ENCODE results near the gene TMBIM1. TPM values are rescaled to one million over a fixed set of nuclear protein-coding genes. Genes with fewer than 3 reads are reported as not detected.
A peak's percentile ranks its signal among the peaks of the same experiment; 100 is the strongest.
"Not testable (repeated sequence)": the region's sequence is repeated elsewhere in the genome, so short reads cannot be mapped to it uniquely, and the experiment has no call there.

Gene TMBIM1
- polyA plus RNA-seq, 6 donors from 2014 or later = 72.6 to 137 (median 108) TPM

GRCh38 chr2:218326315-218326714 is 34.0 kb upstream of the TMBIM1 start:
- Mint-ChIP-seq H3K27me3 (peaks cover 5 to 18% (median 9%) of the 10 kb centered on the region in 3 donors), H3K27ac (no peak overlapping the region), H3K36me3 (no peaks in the 10 kb centered on the region), H3K9me3 (no peaks in the 10 kb centered on the region), H3K4me1 (peaks cover 32 to 46% (median 42%) of the 10 kb centered on the region in 3 donors), H3K4me3 (peak overlapping the region in 2 of 8 donors; percentile 20 to 68)
- DNase-seq = no peak
- ATAC-seq (ENCODE audit: low read depth in 2 of 2) = no peak

- DNase-seq = no peak
- H3K4me3 Mint-ChIP-seq = peak overlapping the region in 3 of 8 donors; percentile 63 to 76 (median 68)
- H3K4me1 Mint-ChIP-seq = peaks cover 39 to 48% (median 46%) of the 10 kb centered on the region in 3 donors
- H3K27ac Mint-ChIP-seq = no peak overlapping the region
- no peaks in the 10 kb centered on the region for H3K36me3 Mint-ChIP-seq
- no peaks in the 10 kb centered on the region for H3K9me3 Mint-ChIP-seq
- no peak for ATAC-seq (ENCODE audit: low read depth in 2 of 2)
- H3K27me3 Mint-ChIP-seq = peaks cover 5 to 18% (median 9%) of the 10 kb centered on the region in 3 donors
Observed at GRCh38 chr2:218325566-218326160, 33.4 kb upstream of the TMBIM1 start.

GRCh38 chr2:218323526-218324472 is 31.5 kb upstream of the TMBIM1 start:
- DNase-seq = no peak
- Mint-ChIP-seq H3K27ac (peak overlapping the region; percentile 38 to 96 (median 86)), H3K27me3 (peaks cover 5 to 18% (median 9%) of the 10 kb centered on the region in 3 donors), H3K36me3 (no peaks in the 10 kb centered on the region), H3K9me3 (no peaks in the 10 kb centered on the region), H3K4me1 (peaks cover 35 to 37% (median 36%) of the 10 kb centered on the region in 3 donors), H3K4me3 (peak overlapping the region; percentile 76 to 93 (median 88))
- no peak for ATAC-seq (ENCODE audit: low read depth in 2 of 2)

GRCh38 chr2:218322768-218323525 is 30.6 kb upstream of the TMBIM1 start:
- Mint-ChIP-seq H3K27ac (peak overlapping the region in 4 of 6 donors; percentile 9 to 89 (median 86)), H3K27me3 (peaks cover 5 to 18% (median 9%) of the 10 kb centered on the region in 3 donors), H3K9me3 (no peaks in the 10 kb centered on the region), H3K4me3 (peak overlapping the region; percentile 76 to 93 (median 88)), H3K4me1 (peaks cover 32 to 37% (median 36%) of the 10 kb centered on the region in 3 donors), H3K36me3 (no peaks in the 10 kb centered on the region)
- ATAC-seq (ENCODE audit: low read depth in 2 of 2) = peak; percentile 43 to 58
- DNase-seq = peak; percentile 46

- Mint-ChIP-seq H3K27ac (peak overlapping the region in 3 of 6 donors; percentile 28 to 79 (median 76)), H3K27me3 (peaks cover 2 to 13% (median 9%) of the 10 kb centered on the region in 3 donors), H3K4me3 (peak overlapping the region in 7 of 8 donors; percentile 7 to 85 (median 69)), H3K9me3 (no peaks in the 10 kb centered on the region), H3K4me1 (peaks cover 35 to 42% (median 42%) of the 10 kb centered on the region in 3 donors), H3K36me3 (no peaks in the 10 kb centered on the region)
- ATAC-seq (ENCODE audit: low read depth in 2 of 2) (peak; percentile 68 to 75), DNase-seq (peak; percentile 57)
Observed at GRCh38 chr2:218320704-218321336, 28.5 kb upstream of the TMBIM1 start.

GRCh38 chr2:218319813-218320365 is 27.6 kb upstream of the TMBIM1 start:
- no peak for DNase-seq

GRCh38 chr2:218318241-218318640 is 25.9 kb upstream of the TMBIM1 start:
- H3K4me3 Mint-ChIP-seq = no peak overlapping the region
- no peaks in the 10 kb centered on the region for H3K27me3 Mint-ChIP-seq
- peak overlapping the region in 1 of 6 donors; percentile 53 for H3K27ac Mint-ChIP-seq
- DNase-seq (no peak), ATAC-seq (ENCODE audit: low read depth in 2 of 2) (no peak)
- H3K4me1 Mint-ChIP-seq = peaks cover 28 to 33% (median 33%) of the 10 kb centered on the region in 3 donors
- no peaks in the 10 kb centered on the region for H3K36me3 Mint-ChIP-seq
- no peaks in the 10 kb centered on the region for H3K9me3 Mint-ChIP-seq

More at GRCh38 chr2:218319813-218320365, 27.6 kb upstream of the TMBIM1 start:
- H3K4me1 Mint-ChIP-seq = peaks cover 35 to 42% (median 42%) of the 10 kb centered on the region in 3 donors
- no peaks in the 10 kb centered on the region for H3K9me3 Mint-ChIP-seq
- no peak overlapping the region for H3K27ac Mint-ChIP-seq
- peaks cover 0 to 10% (median 9%) of the 10 kb centered on the region in 3 donors for H3K27me3 Mint-ChIP-seq
- no peak for ATAC-seq (ENCODE audit: low read depth in 2 of 2)
- peak overlapping the region in 2 of 8 donors; percentile 42 to 85 for H3K4me3 Mint-ChIP-seq
- no peaks in the 10 kb centered on the region for H3K36me3 Mint-ChIP-seq

- H3K4me3 Mint-ChIP-seq = no peak overlapping the region
- no peaks in the 10 kb centered on the region for H3K9me3 Mint-ChIP-seq
- H3K27me3 Mint-ChIP-seq = no peaks in the 10 kb centered on the region
- no peaks in the 10 kb centered on the region for H3K36me3 Mint-ChIP-seq
- H3K27ac Mint-ChIP-seq = peak overlapping the region in 1 of 6 donors; percentile 53
- DNase-seq (no peak), ATAC-seq (ENCODE audit: low read depth in 2 of 2) (no peak)
- H3K4me1 Mint-ChIP-seq = peaks cover 28 to 33% (median 32%) of the 10 kb centered on the region in 3 donors
Observed at GRCh38 chr2:218317835-218318234, 25.5 kb upstream of the TMBIM1 start.

- H3K27ac Mint-ChIP-seq = no peak overlapping the region
- H3K4me1 Mint-ChIP-seq = peaks cover 23 to 28% (median 27%) of the 10 kb centered on the region in 3 donors
- H3K9me3 Mint-ChIP-seq = no peaks in the 10 kb centered on the region
- H3K36me3 Mint-ChIP-seq = no peaks in the 10 kb centered on the region
- DNase-seq (no peak), ATAC-seq (ENCODE audit: low read depth in 2 of 2) (no peak)
- no peaks in the 10 kb centered on the region for H3K27me3 Mint-ChIP-seq
- no peak overlapping the region for H3K4me3 Mint-ChIP-seq
Observed at GRCh38 chr2:218317303-218317630, 25.0 kb upstream of the TMBIM1 start.

- Mint-ChIP-seq H3K36me3 (no peaks in the 10 kb centered on the region), H3K4me1 (peaks cover 7 to 14% (median 10%) of the 10 kb centered on the region in 3 donors), H3K27me3 (no peaks in the 10 kb centered on the region), H3K4me3 (no peak overlapping the region), H3K9me3 (no peaks in the 10 kb centered on the region), H3K27ac (peak overlapping the region in 1 of 6 donors; percentile 27)
- ATAC-seq (ENCODE audit: low read depth in 2 of 2) = no peak
- no peak for DNase-seq
Observed at GRCh38 chr2:218315397-218315796, 23.1 kb upstream of the TMBIM1 start.

- peak overlapping the region in 1 of 6 donors; percentile 49 for H3K27ac Mint-ChIP-seq
- H3K4me3 Mint-ChIP-seq; H3K4me1 Mint-ChIP-seq; H3K27me3 Mint-ChIP-seq; H3K9me3 Mint-ChIP-seq; DNase-seq; ATAC-seq (ENCODE audit: low read depth in 2 of 2); H3K36me3 Mint-ChIP-seq: not testable (repeated sequence)
Observed at GRCh38 chr2:218314764-218315163, 22.5 kb upstream of the TMBIM1 start.

- no peaks in the 10 kb centered on the region for H3K9me3 Mint-ChIP-seq
- peak overlapping the region in 1 of 6 donors; percentile 80 for H3K27ac Mint-ChIP-seq
Observed at GRCh38 chr2:218313356-218313755, 21.1 kb upstream of the TMBIM1 start.

More at GRCh38 chr2:218313356-218313755, 21.1 kb upstream of the TMBIM1 start:
- no peaks in the 10 kb centered on the region for H3K36me3 Mint-ChIP-seq
- DNase-seq = no peak
- H3K4me1 Mint-ChIP-seq = peaks cover 4 to 10% (median 6%) of the 10 kb centered on the region in 3 donors
- no peak for ATAC-seq (ENCODE audit: low read depth in 2 of 2)
- H3K27me3 Mint-ChIP-seq = no peaks in the 10 kb centered on the region
- H3K4me3 Mint-ChIP-seq = no peak overlapping the region
